MM.1S (cell line): Measurements from ENCODE around the gene CENPT.

Experiments
- DNase-seq: peaks from one replicate; pipeline ENCODE4 v3.0.0-alpha.2; 2015
- H2AFZ ChIP-seq: fragments of 300-600 bp; sonication (generic); 2 replicates; pipeline ENCODE4 v1.6.0; 2016; ENCODE audit warnings: antibody characterized with exemption, low read length
- H3F3A ChIP-seq: fragments of 300-600 bp; sonication (generic); 2 replicates; pipeline ENCODE4 v1.6.1; 2016; ENCODE audit warnings: mild to moderate bottlenecking, antibody characterized with exemption, low read length, moderate library complexity, mixed read lengths; ENCODE audit not compliant: insufficient read depth
- H3K27ac ChIP-seq: fragments of 300-600 bp; sonication (generic); 2 replicates; pipeline ENCODE4 v1.5.1; 2016; ENCODE audit warnings: mild to moderate bottlenecking, low read length
- H3K27me3 ChIP-seq: fragments of 300-600 bp; sonication (generic); replicated peaks from 2 replicates; pipeline ENCODE4 v1.6.0; 2016; ENCODE audit warnings: low read length; ENCODE audit not compliant: insufficient read depth
- H3K36me3 ChIP-seq: fragments of 300-600 bp; sonication (generic); replicated peaks from 2 replicates; pipeline ENCODE4 v1.6.1; 2016; ENCODE audit warnings: mild to moderate bottlenecking, low read length, mixed read lengths; ENCODE audit not compliant: insufficient read depth
- H3K4me1 ChIP-seq: fragments of 300-600 bp; sonication (generic); 2 replicates; pipeline ENCODE4 v1.6.1; 2016; ENCODE audit warnings: low read length, mixed read lengths
- H3K4me2 ChIP-seq: fragments of 300-600 bp; sonication (generic); 2 replicates; pipeline ENCODE4 v1.6.0; 2016; ENCODE audit warnings: low read depth, low read length
- H3K4me3 ChIP-seq: fragments of 300-600 bp; sonication (generic); 2 replicates; pipeline ENCODE4 v1.5.1; 2016; ENCODE audit warnings: low read length, mixed read lengths
- H3K79me2 ChIP-seq: fragments of 300-600 bp; sonication (generic); 2 replicates; pipeline ENCODE4 v1.6.1; 2016; ENCODE audit warnings: mixed run types, low read length, mixed read lengths
- H3K9ac ChIP-seq: fragments of 300-600 bp; sonication (generic); 2 replicates; pipeline ENCODE4 v1.6.1; 2016; ENCODE audit warnings: low read length, mixed read lengths
- H3K9me2 ChIP-seq: fragments of 300-600 bp; sonication (generic); replicated peaks from 2 replicates; pipeline ENCODE4 v1.6.1; 2016; ENCODE audit warnings: mild to moderate bottlenecking, low read length, mixed read lengths; ENCODE audit not compliant: insufficient read depth
- H3K9me3 ChIP-seq: fragments of 300-600 bp; sonication (generic); replicated peaks from 2 replicates; pipeline ENCODE4 v1.6.1; 2016; ENCODE audit warnings: mild to moderate bottlenecking, low read length, mixed read lengths; ENCODE audit not compliant: insufficient read depth
- H4K20me1 ChIP-seq: fragments of 300-600 bp; sonication (generic); 2 replicates; pipeline ENCODE4 v1.6.1; 2016; ENCODE audit warnings: mild to moderate bottlenecking, low read length, moderate library complexity, mixed read lengths; ENCODE audit not compliant: insufficient read depth
- EZH2 ChIP-seq: fragments of 300-600 bp; sonication (generic); optimal IDR thresholded peaks from 2 replicates; pipeline ENCODE3; 2017; ENCODE audit warnings: low read depth, mild to moderate bottlenecking, antibody characterized with exemption, low read length, mixed read lengths
- EZH2phosphoT487 ChIP-seq: fragments of 300-600 bp; sonication (generic); IDR thresholded peaks from 2 replicates; pipeline ENCODE4 v1.6.1; 2018; ENCODE audit warnings: antibody characterized with exemption, low read length
- TF ChIP-seq, protein P1 (sequence below): fragments of 300-600 bp; sonication (generic); IDR thresholded peaks from 2 replicates; pipeline ENCODE4 v1.5.1; 2016; ENCODE audit warnings: antibody characterized with exemption, low read length, mixed read lengths

Gene CENPT

DNA sequence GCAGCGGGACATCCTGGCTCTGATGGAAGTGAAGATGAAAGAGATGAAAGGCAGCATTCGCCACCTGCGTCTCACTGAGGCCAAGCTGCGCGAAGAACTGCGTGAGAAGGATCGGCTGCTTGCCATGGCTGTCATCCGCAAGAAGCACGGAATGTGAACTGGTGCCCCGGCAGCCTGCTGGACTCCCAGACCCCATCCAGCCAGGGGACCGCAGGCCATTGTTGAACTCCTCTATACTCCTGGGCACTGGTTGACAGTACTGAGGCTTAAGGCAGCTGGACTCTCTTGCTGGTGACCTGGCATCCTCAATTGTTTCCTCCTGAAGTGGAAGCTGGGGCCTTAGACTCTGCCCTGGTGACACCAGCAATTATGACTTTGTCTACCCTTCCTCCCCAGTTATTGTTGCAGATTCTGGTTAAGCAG lies 4.1 kb downstream of the CENPT start:
- no peaks in the 10 kb centered on the region for H3K36me3 ChIP-seq
- peaks cover 33% of the 10 kb centered on the region for H3F3A ChIP-seq
- TF ChIP-seq EZH2phosphoT487 (no peak), EZH2 (no peak)
- TF ChIP-seq, protein P1, sequence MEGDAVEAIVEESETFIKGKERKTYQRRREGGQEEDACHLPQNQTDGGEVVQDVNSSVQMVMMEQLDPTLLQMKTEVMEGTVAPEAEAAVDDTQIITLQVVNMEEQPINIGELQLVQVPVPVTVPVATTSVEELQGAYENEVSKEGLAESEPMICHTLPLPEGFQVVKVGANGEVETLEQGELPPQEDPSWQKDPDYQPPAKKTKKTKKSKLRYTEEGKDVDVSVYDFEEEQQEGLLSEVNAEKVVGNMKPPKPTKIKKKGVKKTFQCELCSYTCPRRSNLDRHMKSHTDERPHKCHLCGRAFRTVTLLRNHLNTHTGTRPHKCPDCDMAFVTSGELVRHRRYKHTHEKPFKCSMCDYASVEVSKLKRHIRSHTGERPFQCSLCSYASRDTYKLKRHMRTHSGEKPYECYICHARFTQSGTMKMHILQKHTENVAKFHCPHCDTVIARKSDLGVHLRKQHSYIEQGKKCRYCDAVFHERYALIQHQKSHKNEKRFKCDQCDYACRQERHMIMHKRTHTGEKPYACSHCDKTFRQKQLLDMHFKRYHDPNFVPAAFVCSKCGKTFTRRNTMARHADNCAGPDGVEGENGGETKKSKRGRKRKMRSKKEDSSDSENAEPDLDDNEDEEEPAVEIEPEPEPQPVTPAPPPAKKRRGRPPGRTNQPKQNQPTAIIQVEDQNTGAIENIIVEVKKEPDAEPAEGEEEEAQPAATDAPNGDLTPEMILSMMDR = no peak
- H4K20me1 ChIP-seq = no peaks in the 10 kb centered on the region
- H3K4me3 ChIP-seq = peak overlapping the region; percentile 83
- peaks cover 25% of the 10 kb centered on the region for H3K4me1 ChIP-seq
- DNase-seq = no peak
- H3K79me2 ChIP-seq = peaks cover 52% of the 10 kb centered on the region
- H3K9me3 ChIP-seq = no peaks in the 10 kb centered on the region
- H3K27me3 ChIP-seq = no peaks in the 10 kb centered on the region
- H3K9me2 ChIP-seq = no peaks in the 10 kb centered on the region
- H3K4me2 ChIP-seq = peak overlapping the region; percentile 97
- peak overlapping the region; percentile 82; the same call in 1 of the 2 replicates for H2AFZ ChIP-seq
- H3K27ac ChIP-seq = no peak overlapping the region; the same call in 1 of the 2 replicates
- peak overlapping the region; percentile 38; the same call in 1 of the 2 replicates for H3K9ac ChIP-seq

DNA sequence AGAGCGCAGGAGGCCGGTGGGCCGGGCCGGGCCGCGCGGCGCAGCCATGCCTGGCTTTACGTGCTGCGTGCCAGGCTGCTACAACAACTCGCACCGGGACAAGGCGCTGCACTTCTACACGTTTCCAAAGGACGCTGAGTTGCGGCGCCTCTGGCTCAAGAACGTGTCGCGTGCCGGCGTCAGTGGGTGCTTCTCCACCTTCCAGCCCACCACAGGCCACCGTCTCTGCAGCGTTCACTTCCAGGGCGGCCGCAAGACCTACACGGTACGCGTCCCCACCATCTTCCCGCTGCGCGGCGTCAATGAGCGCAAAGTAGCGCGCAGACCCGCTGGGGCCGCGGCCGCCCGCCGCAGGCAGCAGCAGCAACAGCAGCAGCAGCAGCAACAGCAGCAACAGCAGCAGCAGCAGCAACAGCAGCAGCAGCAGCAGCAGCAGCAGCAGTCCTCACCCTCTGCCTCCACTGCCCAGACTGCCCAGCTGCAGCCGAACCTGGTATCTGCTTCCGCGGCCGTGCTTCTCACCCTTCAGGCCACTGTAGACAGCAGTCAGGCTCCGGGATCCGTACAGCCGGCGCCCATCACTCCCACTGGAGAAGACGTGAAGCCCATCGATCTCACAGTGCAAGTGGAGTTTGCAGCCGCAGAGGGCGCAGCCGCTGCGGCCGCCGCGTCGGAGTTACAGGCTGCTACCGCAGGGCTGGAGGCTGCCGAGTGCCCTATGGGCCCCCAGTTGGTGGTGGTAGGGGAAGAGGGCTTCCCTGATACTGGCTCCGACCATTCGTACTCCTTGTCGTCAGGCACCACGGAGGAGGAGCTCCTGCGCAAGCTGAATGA lies 4.8 kb downstream of the CENPT start:
- Histone ChIP-seq H3K4me1 (peaks cover 25% of the 10 kb centered on the region), H3K9me2 (no peaks in the 10 kb centered on the region), H3K4me3 (peak overlapping the region; percentile 83), H3K79me2 (peaks cover 46% of the 10 kb centered on the region), H4K20me1 (no peaks in the 10 kb centered on the region), H3K27ac (peak overlapping the region; percentile 51; the same call in 1 of the 2 replicates), H2AFZ (peak overlapping the region; percentile 82), H3F3A (peaks cover 33% of the 10 kb centered on the region), H3K4me2 (peak overlapping the region; percentile 97), H3K27me3 (no peaks in the 10 kb centered on the region), H3K36me3 (no peaks in the 10 kb centered on the region), H3K9me3 (no peaks in the 10 kb centered on the region), H3K9ac (peak overlapping the region; percentile 38; the same call in 1 of the 2 replicates)
- peak; percentile 61 for DNase-seq
- no peak for TF ChIP-seq EZH2
- TF ChIP-seq, protein P1 = peak; percentile 48

DNA sequence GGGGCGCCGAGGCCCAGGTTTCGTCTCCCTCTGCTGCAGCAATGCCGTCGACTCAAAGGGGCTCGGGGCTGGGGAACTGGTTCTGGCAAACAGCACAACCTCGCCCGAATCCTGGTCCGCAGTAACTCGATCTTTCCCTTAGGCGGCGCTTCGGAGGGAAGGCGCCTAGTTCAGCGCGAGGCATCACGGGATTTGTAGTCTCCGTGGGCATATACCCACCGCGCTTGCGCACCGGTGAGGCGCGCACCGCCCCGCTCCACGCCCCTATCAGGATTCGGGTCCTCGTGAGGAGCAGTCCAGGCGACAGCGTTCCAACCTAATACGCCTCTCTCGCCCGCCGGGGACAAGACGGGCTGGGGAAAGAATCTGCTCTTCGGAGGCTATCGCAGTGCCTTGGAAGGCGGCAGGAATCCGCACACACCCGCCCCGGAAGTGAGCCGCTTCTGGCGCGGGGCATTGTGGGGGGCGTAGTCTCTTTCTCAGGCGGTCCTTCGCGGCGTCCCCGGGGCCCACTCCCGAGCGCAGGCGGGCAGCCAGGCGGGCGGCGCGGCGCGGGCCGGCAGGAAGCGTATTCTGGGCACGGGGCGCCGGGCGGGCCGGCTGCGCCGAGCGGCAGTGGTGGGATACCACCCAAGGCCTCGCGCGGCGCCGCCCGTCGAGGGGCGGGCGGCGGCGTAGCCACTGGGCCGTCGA lies 5.5 kb downstream of the CENPT start, which contains the start of gene THAP11:
Gene THAP11 (plus strand): TSS at position 505 of the 693 bp plus-strand sequence. CDS start 235 bp downstream, outside the sequence.
- H3K4me2 ChIP-seq = peak within 1 kb of the TSS; percentile 97
- H3F3A ChIP-seq = peaks cover 33% of the 10 kb centered on the region
- no peaks in the 10 kb centered on the region for H3K9me2 ChIP-seq
- no peaks in the 10 kb centered on the region for H3K27me3 ChIP-seq
- TF ChIP-seq EZH2 = no peak
- TF ChIP-seq, protein P1 = peak; percentile 79
- peak within 1 kb of the TSS; percentile 93 for H3K27ac ChIP-seq
- H3K4me3 ChIP-seq = peak within 1 kb of the TSS; percentile 98
- H3K36me3 ChIP-seq = no peaks in the 10 kb centered on the region
- peak within 1 kb of the TSS; percentile 99 for H2AFZ ChIP-seq
- peaks cover 25% of the 10 kb centered on the region for H3K4me1 ChIP-seq
- peak; percentile 96 for DNase-seq
- H3K79me2 ChIP-seq = peaks cover 38% of the 10 kb centered on the region
- peak within 1 kb of the TSS; percentile 95 for H3K9ac ChIP-seq
- H4K20me1 ChIP-seq = no peaks in the 10 kb centered on the region
- H3K9me3 ChIP-seq = no peaks in the 10 kb centered on the region
